Calu3 (cell line): ENCODE measurements around the gene MEMO1. TPM values are rescaled to one million over a fixed set of nuclear protein-coding genes. Genes with fewer than 3 reads are reported as not detected.
"Not testable (repeated sequence)": the region's sequence is repeated elsewhere in the genome, so short reads cannot be mapped to it uniquely, and the experiment has no call there.

ENCODE experiments used
- BruUV-seq: library from RNA; stranded (reverse); fragments of 400-500 nt; replicated peaks from 2 replicates; lab custom pipeline; 2021; lab: Mats Ljungman, UMichigan
- CTCF ChIA-PET: fragments of 300-600 bp; sonication (Branson Sonifier 250); formaldehyde crosslinking; loops from one replicate; lab custom pipeline; 2022; ENCODE audit warnings: antibody characterized with exemption; lab: Charles Lee
- DNase-seq: peaks from one replicate; pipeline ENCODE4 v3.0.0; 2022
- H3K27ac Mint-ChIP-seq: one replicate; pipeline ENCODE4 v1.8.0; 2022; ENCODE audit warnings: mixed read lengths; ENCODE audit not compliant: unreplicated experiment
- H3K27me3 Mint-ChIP-seq: one replicate; pipeline ENCODE4 v1.8.0; 2022; ENCODE audit warnings: mixed read lengths; ENCODE audit not compliant: unreplicated experiment
- H3K36me3 Mint-ChIP-seq: one replicate; pipeline ENCODE4 v1.8.0; 2022; ENCODE audit warnings: mild to moderate bottlenecking, moderate library complexity, mixed read lengths; ENCODE audit not compliant: insufficient read depth, unreplicated experiment
- H3K4me1 Mint-ChIP-seq: one replicate; pipeline ENCODE4 v1.8.0; 2022; ENCODE audit warnings: mild to moderate bottlenecking, low read depth, mixed read lengths; ENCODE audit not compliant: unreplicated experiment
- H3K4me3 Mint-ChIP-seq: one replicate; pipeline ENCODE4 v1.8.0; 2022; ENCODE audit warnings: mild to moderate bottlenecking, low read depth, moderate library complexity, mixed read lengths; ENCODE audit not compliant: unreplicated experiment
- H3K9me3 Mint-ChIP-seq: one replicate; pipeline ENCODE4 v1.8.0; 2022; ENCODE audit warnings: low read depth, mixed read lengths; ENCODE audit not compliant: unreplicated experiment
- intact Hi-C: fragments of 100-400 bp; cut with micrococcal nuclease; formaldehyde crosslinking; loops from one replicate; pipeline ENCODE4 v1.10.0; 2022; ENCODE audit not compliant: unreplicated experiment
- total RNA-seq: library from RNA; stranded (reverse); gene quantifications from 2 replicates; pipeline ENCODE4 v1.2.3, GENCODE V29; 2022
- TF ChIP-seq, protein P1 (sequence below): fragments of 200-600 bp; IDR thresholded peaks from one replicate; pipeline ENCODE4 v1.8.0; 2022; ENCODE audit warnings: antibody characterized with exemption; ENCODE audit not compliant: unreplicated experiment

MEMO1 gene
- total RNA-seq, 1 experiment from 2014 or later, result 53.9 TPM

DNA sequence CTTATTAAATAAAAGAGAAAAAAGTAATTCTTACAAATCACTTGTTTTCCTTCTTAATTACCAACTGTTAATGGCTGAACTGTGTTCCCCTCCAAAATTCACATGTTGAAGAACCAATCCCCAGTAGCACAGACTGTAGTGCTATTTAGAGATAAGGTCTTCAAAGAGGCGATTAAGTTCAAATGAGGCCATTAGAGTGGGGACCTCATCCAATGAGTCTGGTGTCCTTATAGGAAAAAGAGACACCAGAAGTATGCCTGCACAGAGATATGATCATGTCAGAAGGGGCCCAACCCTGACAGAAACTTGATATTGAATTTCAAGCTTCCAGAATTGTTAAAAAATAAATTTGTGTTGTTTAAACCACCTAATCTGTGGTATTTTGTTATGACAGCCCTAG is 89.8 kb downstream of the MEMO1 start:
- no peak for DNase-seq
- intact Hi-C loops, result no loop called here

GRCh38 chr2:31919499-31919898 is 91.3 kb downstream of the MEMO1 start:
- Mint-ChIP-seq H3K36me3 (no peaks in the 10 kb centered on the region), H3K4me1 (no peaks in the 10 kb centered on the region), H3K4me3 (no peak overlapping the region), H3K9me3 (no peaks in the 10 kb centered on the region), H3K27me3 (no peaks in the 10 kb centered on the region), H3K27ac (no peak overlapping the region)
- CTCF ChIA-PET, result no interaction called here
- DNase-seq, result no peak
- TF ChIP-seq, protein P1, sequence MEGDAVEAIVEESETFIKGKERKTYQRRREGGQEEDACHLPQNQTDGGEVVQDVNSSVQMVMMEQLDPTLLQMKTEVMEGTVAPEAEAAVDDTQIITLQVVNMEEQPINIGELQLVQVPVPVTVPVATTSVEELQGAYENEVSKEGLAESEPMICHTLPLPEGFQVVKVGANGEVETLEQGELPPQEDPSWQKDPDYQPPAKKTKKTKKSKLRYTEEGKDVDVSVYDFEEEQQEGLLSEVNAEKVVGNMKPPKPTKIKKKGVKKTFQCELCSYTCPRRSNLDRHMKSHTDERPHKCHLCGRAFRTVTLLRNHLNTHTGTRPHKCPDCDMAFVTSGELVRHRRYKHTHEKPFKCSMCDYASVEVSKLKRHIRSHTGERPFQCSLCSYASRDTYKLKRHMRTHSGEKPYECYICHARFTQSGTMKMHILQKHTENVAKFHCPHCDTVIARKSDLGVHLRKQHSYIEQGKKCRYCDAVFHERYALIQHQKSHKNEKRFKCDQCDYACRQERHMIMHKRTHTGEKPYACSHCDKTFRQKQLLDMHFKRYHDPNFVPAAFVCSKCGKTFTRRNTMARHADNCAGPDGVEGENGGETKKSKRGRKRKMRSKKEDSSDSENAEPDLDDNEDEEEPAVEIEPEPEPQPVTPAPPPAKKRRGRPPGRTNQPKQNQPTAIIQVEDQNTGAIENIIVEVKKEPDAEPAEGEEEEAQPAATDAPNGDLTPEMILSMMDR, result no peak
- intact Hi-C loops, result no loop called here
- BruUV-seq, result no TSS peak

More for the DNA sequence above, 89.8 kb downstream of the MEMO1 start:
- no peak overlapping the region for H3K4me3 Mint-ChIP-seq
- no peaks in the 10 kb centered on the region for H3K4me1 Mint-ChIP-seq
- no peak overlapping the region for H3K27ac Mint-ChIP-seq
- CTCF ChIA-PET, result no interaction called here
- no peaks in the 10 kb centered on the region for H3K9me3 Mint-ChIP-seq
- no peaks in the 10 kb centered on the region for H3K36me3 Mint-ChIP-seq
- BruUV-seq, result no TSS peak
- no peaks in the 10 kb centered on the region for H3K27me3 Mint-ChIP-seq
- TF ChIP-seq, protein P1, result no peak

DNA sequence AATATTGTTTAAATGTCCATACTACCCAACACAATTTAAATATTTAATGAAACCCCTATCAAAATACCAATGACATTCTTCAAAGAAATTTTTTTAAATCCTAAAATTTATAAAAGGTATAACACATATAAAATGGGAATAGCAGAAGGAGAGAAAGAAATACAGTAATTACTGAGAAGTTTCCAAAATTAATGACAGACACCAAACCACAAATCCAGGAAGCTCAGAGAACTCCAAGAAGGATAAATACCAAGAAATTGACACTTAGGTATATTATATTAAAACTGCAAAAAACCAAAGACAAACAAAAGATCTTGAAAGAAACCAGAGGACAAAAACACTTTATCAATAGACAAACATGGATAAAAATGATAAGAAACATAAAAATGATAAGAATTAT is 101.1 kb downstream of the MEMO1 start:
- no TSS peak for BruUV-seq
- no peaks in the 10 kb centered on the region for H3K9me3 Mint-ChIP-seq
- no peaks in the 10 kb centered on the region for H3K4me1 Mint-ChIP-seq
- no peaks in the 10 kb centered on the region for H3K27me3 Mint-ChIP-seq
- DNase-seq, result no peak
- CTCF ChIA-PET, result no interaction called here
- H3K4me3 Mint-ChIP-seq, result no peak overlapping the region
- H3K36me3 Mint-ChIP-seq, result peaks cover 17% of the 10 kb centered on the region
- TF ChIP-seq, protein P1, result no peak
- H3K27ac Mint-ChIP-seq, result no peak overlapping the region
- intact Hi-C loops, result no loop called here

DNA sequence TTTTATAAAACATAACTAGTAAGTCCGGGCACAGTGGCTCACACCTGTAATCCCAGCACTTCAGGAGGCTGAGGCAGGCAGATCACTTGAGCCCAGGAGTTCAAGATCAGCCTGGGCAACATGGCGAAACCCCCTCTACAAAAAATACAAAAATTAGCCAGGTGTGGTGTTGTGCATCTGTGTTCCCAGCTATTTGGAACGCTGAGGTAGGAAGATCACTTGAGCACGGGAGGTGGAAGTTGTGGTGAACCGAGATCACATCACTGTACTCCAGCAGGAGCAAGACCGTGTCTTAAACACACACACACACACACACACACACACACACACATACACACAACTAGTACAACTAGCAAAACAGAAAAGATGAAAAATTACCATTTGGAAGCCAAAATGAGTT is 103.3 kb downstream of the MEMO1 start:
- H3K27me3 Mint-ChIP-seq, H3K9me3 Mint-ChIP-seq, H3K4me1 Mint-ChIP-seq, BruUV-seq, intact Hi-C loops, DNase-seq, H3K4me3 Mint-ChIP-seq, H3K27ac Mint-ChIP-seq: not testable (repeated sequence)
- CTCF ChIA-PET, result interaction anchor here (1.1 kb wide), 1 partner anchor 21 kb away, joined by 4 read pairs; no protein-coding TSS in a partner anchor
- peaks cover 12% of the 10 kb centered on the region for H3K36me3 Mint-ChIP-seq

DNA sequence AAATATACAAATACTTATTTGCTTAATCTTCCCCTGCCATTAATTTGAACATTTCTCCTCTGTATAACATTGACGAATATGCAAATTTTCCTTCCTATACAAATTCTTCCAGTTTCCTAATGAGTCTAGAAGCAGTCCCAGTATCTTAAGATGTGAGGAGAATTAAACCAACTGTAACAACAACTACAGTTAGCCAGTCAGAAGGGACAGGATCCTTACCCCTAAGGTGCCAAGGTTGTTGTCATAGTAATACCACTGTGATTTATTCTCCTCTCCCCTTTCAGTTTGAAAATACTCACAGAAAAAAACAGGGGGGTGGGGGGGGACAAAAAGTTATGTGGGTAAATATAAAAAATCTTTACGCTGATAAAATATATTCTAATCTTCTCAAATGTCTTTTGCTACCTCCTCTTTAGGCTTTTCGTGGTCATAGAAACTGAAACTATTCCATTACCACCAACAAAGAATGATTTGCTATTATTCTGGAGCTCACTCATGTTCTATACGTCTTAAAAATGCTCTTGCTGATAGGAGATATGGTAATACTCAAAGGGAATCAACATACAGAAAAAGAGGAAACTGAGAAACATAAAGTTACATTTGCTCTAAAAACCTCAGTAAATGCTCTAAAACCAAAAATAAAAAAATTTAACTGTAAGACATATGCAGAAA is 107.6 kb downstream of the MEMO1 start:
- Mint-ChIP-seq H3K36me3 (peaks cover 12% of the 10 kb centered on the region), H3K27me3 (no peaks in the 10 kb centered on the region), H3K27ac (no peak overlapping the region), H3K4me3 (no peak overlapping the region), H3K4me1 (no peaks in the 10 kb centered on the region), H3K9me3 (peaks cover 7% of the 10 kb centered on the region)
- no peak for DNase-seq
- BruUV-seq, result no TSS peak
- TF ChIP-seq, protein P1, result no peak
- CTCF ChIA-PET, result no interaction called here
- intact Hi-C loops, result no loop called here
